Measurements from ENCODE around the gene SLF2.

SLF2 gene

GRCh38 chr10:100981178-100981772 lies 68.5 kb downstream of the SLF2 start:
- no peak for DNase-seq (ENCODE audit: low spot score)

- DNase-seq (ENCODE audit: low spot score) = no peak
Measured at GRCh38 chr10:100982916-100983830, 70.4 kb downstream of the SLF2 start.

GRCh38 chr10:100983868-100984671 lies 71.3 kb downstream of the SLF2 start:
- DNase-seq (ENCODE audit: low spot score) = no peak

- DNase-seq (ENCODE audit: low spot score) = no peak
Measured at GRCh38 chr10:100984672-100985177, 72.0 kb downstream of the SLF2 start.

GRCh38 chr10:100985336-100985735 lies 72.6 kb downstream of the SLF2 start:
- DNase-seq (ENCODE audit: low spot score) = no peak

GRCh38 chr10:100986623-100986951 lies 73.8 kb downstream of the SLF2 start:
- no peak for DNase-seq (ENCODE audit: low spot score)

- peak; percentile 87 for DNase-seq (ENCODE audit: low spot score)
Measured at GRCh38 chr10:100986952-100987684, 74.4 kb downstream of the SLF2 start, which contains the start of the genes MRPL43 and TWNK. Gene MRPL43, minus strand, starts transcription at chr10:100987497. Its CDS starts 54 bp downstream, at chr10:100987443. Gene TWNK, plus strand, starts transcription at chr10:100987543. Its CDS starts 668 bp downstream, at chr10:100988211.

GRCh38 chr10:100987685-100988049 lies 74.9 kb downstream of the SLF2 start:
- DNase-seq (ENCODE audit: low spot score) = peak; percentile 22

GRCh38 chr10:100988166-100988565 lies 75.4 kb downstream of the SLF2 start:
- DNase-seq (ENCODE audit: low spot score) = peak; percentile 13

- DNase-seq (ENCODE audit: low spot score) = no peak
Measured at GRCh38 chr10:100989088-100989487, 76.3 kb downstream of the SLF2 start.

GRCh38 chr10:100993986-100994708 lies 81.4 kb downstream of the SLF2 start:
- peak; percentile 61 for DNase-seq (ENCODE audit: low spot score)

GRCh38 chr10:100995181-100995580 lies 82.4 kb downstream of the SLF2 start:
- no peak for DNase-seq (ENCODE audit: low spot score)

- no peak for DNase-seq (ENCODE audit: low spot score)
Measured at GRCh38 chr10:100996678-100997359, 84.1 kb downstream of the SLF2 start.

- peak; percentile 85 for DNase-seq (ENCODE audit: low spot score)
Measured at GRCh38 chr10:100997360-100998182, 84.8 kb downstream of the SLF2 start.

- peak; percentile 80 for DNase-seq (ENCODE audit: low spot score)
Measured at GRCh38 chr10:100998183-100998990, 85.6 kb downstream of the SLF2 start.

- DNase-seq (ENCODE audit: low spot score) = peak; percentile 73
Measured at GRCh38 chr10:100998991-100999741, 86.4 kb downstream of the SLF2 start.

- no peak for DNase-seq (ENCODE audit: low spot score)
Measured at GRCh38 chr10:100999742-101000126, 87.0 kb downstream of the SLF2 start, which contains the start of gene LZTS2. Gene LZTS2, plus strand, starts transcription at chr10:100999808. Its CDS starts 2,731 bp downstream, at chr10:101002539.
